ENCODE data around the gene PSMD10. TPM values are rescaled to one million over a fixed set of nuclear protein-coding genes. Genes with fewer than 3 reads are reported as not detected.
A peak's percentile ranks its signal among the peaks of the same experiment; 100 is the strongest.

The PSMD10 gene
- total RNA-seq, 1 experiment from 2014 or later, result 106 TPM

GRCh38 chrX:108088511-108088910, 2.8 kb downstream of the PSMD10 start:
- POLR2A ChIA-PET (ENCODE audit: unreplicated experiment), result no interaction called here
- peaks cover 31% of the 10 kb centered on the region for H3K79me2 ChIP-seq (ENCODE audit: low read depth)
- H3F3A ChIP-seq (ENCODE audit: insufficient read depth, low read depth), result peaks cover 12% of the 10 kb centered on the region
- H3K9me2 ChIP-seq (ENCODE audit: insufficient read depth), result no peaks in the 10 kb centered on the region
- H2AFZ ChIP-seq, result no peak overlapping the region
- H3K36me3 ChIP-seq (ENCODE audit: low read depth), result peaks cover 36% of the 10 kb centered on the region
- BruUV-seq (replicated peaks), result no TSS peak
- H3K4me1 ChIP-seq (replicated peaks; ENCODE audit: insufficient read depth), result peaks cover 23% of the 10 kb centered on the region
- no peaks in the 10 kb centered on the region for H3K9me3 ChIP-seq (ENCODE audit: insufficient read depth, low read depth)
- H4K20me1 ChIP-seq (ENCODE audit: insufficient read depth), result no peaks in the 10 kb centered on the region
- intact Hi-C loops (cut with micrococcal nuclease; ENCODE audit: unreplicated experiment), result no loop called here
- no peaks in the 10 kb centered on the region for H3K27me3 ChIP-seq (ENCODE audit: insufficient read depth, low read depth)
- H3K4me3 ChIP-seq, result no peak overlapping the region
- H3K27ac ChIP-seq, result no peak overlapping the region
- no peak for DNase-seq
- TF ChIP-seq CTCF (conservative IDR thresholded peaks at IDR 0.05), result no peak
- TF ChIP-seq EZH2 (IDR thresholded peaks at IDR 0.05; ENCODE audit: low read depth), result no peak
- peak overlapping the region; percentile 11; the same call in 1 of the 2 replicates for H3K4me2 ChIP-seq
- CTCF ChIA-PET, result no interaction called here

- Histone ChIP-seq H3K27ac (no peak overlapping the region), H3K9me2 (ENCODE audit: insufficient read depth) (no peaks in the 10 kb centered on the region), H3K4me1 (replicated peaks; ENCODE audit: insufficient read depth) (peaks cover 23% of the 10 kb centered on the region), H3K9me3 (ENCODE audit: insufficient read depth, low read depth) (no peaks in the 10 kb centered on the region), H4K20me1 (ENCODE audit: insufficient read depth) (no peaks in the 10 kb centered on the region), H3K79me2 (ENCODE audit: low read depth) (peaks cover 31% of the 10 kb centered on the region), H3F3A (ENCODE audit: insufficient read depth, low read depth) (peaks cover 12% of the 10 kb centered on the region), H3K36me3 (ENCODE audit: low read depth) (peaks cover 36% of the 10 kb centered on the region), H3K27me3 (ENCODE audit: insufficient read depth, low read depth) (no peaks in the 10 kb centered on the region), H3K4me2 (no peak overlapping the region), H3K4me3 (no peak overlapping the region), H2AFZ (no peak overlapping the region)
- ChIA-PET POLR2A (ENCODE audit: unreplicated experiment) (no interaction called here), CTCF (no interaction called here)
- TF ChIP-seq CTCF (conservative IDR thresholded peaks at IDR 0.05), result no peak
- TF ChIP-seq EZH2 (IDR thresholded peaks at IDR 0.05; ENCODE audit: low read depth), result no peak
- no peak for DNase-seq
- intact Hi-C loops (cut with micrococcal nuclease; ENCODE audit: unreplicated experiment), result no loop called here
- no TSS peak for BruUV-seq (replicated peaks)
Measured at GRCh38 chrX:108087792-108088191, 3.5 kb downstream of the PSMD10 start.

GRCh38 chrX:108081110-108081509, 10.2 kb downstream of the PSMD10 start:
- Histone ChIP-seq H3K27me3 (ENCODE audit: insufficient read depth, low read depth) (no peaks in the 10 kb centered on the region), H4K20me1 (ENCODE audit: insufficient read depth) (no peaks in the 10 kb centered on the region), H3K9me3 (ENCODE audit: insufficient read depth, low read depth) (no peaks in the 10 kb centered on the region), H3K4me2 (no peak overlapping the region), H3K36me3 (ENCODE audit: low read depth) (peaks cover 13% of the 10 kb centered on the region), H3K79me2 (ENCODE audit: low read depth) (no peaks in the 10 kb centered on the region), H3K4me1 (replicated peaks; ENCODE audit: insufficient read depth) (no peaks in the 10 kb centered on the region), H3K4me3 (no peak overlapping the region), H3K9me2 (ENCODE audit: insufficient read depth) (no peaks in the 10 kb centered on the region), H3F3A (ENCODE audit: insufficient read depth, low read depth) (peaks cover 7% of the 10 kb centered on the region; the same call in 1 of the 2 replicates), H3K27ac (no peak overlapping the region), H2AFZ (no peak overlapping the region)
- POLR2A ChIA-PET (ENCODE audit: unreplicated experiment), result no interaction called here
- CTCF ChIA-PET, result no interaction called here
- no peak for DNase-seq
- TF ChIP-seq CTCF (conservative IDR thresholded peaks at IDR 0.05) (no peak), EZH2 (IDR thresholded peaks at IDR 0.05; ENCODE audit: low read depth) (no peak)
- intact Hi-C loops (cut with micrococcal nuclease; ENCODE audit: unreplicated experiment), result no loop called here
- no TSS peak for BruUV-seq (replicated peaks)
